Neuronal stem cell (in vitro differentiated cells): ENCODE measurements around the gene LAMA5.

ENCODE experiments used
- DNase-seq: peaks from one replicate; pipeline ENCODE4 v3.0.0-alpha.2; 2013; ENCODE audit warnings: low spot score
- H2AFZ ChIP-seq: one replicate; pipeline ENCODE4 v1.6.1; 2013; ENCODE audit warnings: mild to moderate bottlenecking, low read length, inconsistent platforms
- H2AK5ac ChIP-seq: 2 replicates; pipeline ENCODE4 v1.6.1; 2013; ENCODE audit warnings: low read depth, mild to moderate bottlenecking, inconsistent platforms, low read length, moderate library complexity, mixed read lengths
- H2BK120ac ChIP-seq: 2 replicates; pipeline ENCODE4 v1.6.1; 2013; ENCODE audit warnings: low read depth, mild to moderate bottlenecking, inconsistent platforms, low read length, moderate library complexity, mixed read lengths
- H2BK12ac ChIP-seq: one replicate; pipeline ENCODE4 v1.6.1; 2013; ENCODE audit warnings: low read length, inconsistent platforms
- H2BK15ac ChIP-seq: 2 replicates; pipeline ENCODE4 v1.6.1; 2013; ENCODE audit warnings: mild to moderate bottlenecking, low read length, inconsistent platforms, mixed read lengths
- H2BK5ac ChIP-seq: one replicate; pipeline ENCODE4 v1.6.1; 2013; ENCODE audit warnings: inconsistent platforms, mild to moderate bottlenecking, low read length, moderate library complexity
- H3K14ac ChIP-seq: one replicate; pipeline ENCODE4 v1.6.1; 2013; ENCODE audit warnings: low read length, inconsistent platforms
- H3K18ac ChIP-seq: 2 replicates; pipeline ENCODE4 v1.6.1; 2013; ENCODE audit warnings: low read length, inconsistent platforms
- H3K23ac ChIP-seq: 2 replicates; pipeline ENCODE4 v1.6.1; 2013; ENCODE audit warnings: low read depth, mild to moderate bottlenecking, mixed read lengths, low read length, inconsistent platforms; ENCODE audit not compliant: poor library complexity
- H3K27ac ChIP-seq: replicated peaks from 3 replicates; pipeline ENCODE4 v1.5.1; 2013; ENCODE audit warnings: low read length, inconsistent platforms
- H3K27me3 ChIP-seq, 3 experiments: 2 replicates each; pipeline ENCODE4 v1.6.1; 2013; ENCODE audit warnings: low read length in 3 of 3, mild to moderate bottlenecking in 2 of 3, inconsistent platforms in 1 of 3, low read depth in 1 of 3, mixed read lengths in 1 of 3, moderate library complexity in 1 of 3; ENCODE audit not compliant: control insufficient read depth in 3 of 3, insufficient read depth in 3 of 3
- H3K36me3 ChIP-seq, 2 donors: replicated peaks in 1 of 2; 2 replicates each; pipeline ENCODE4 v1.6.1; 2013; ENCODE audit warnings: low read length in 2 of 2; ENCODE audit not compliant: control insufficient read depth in 2 of 2, insufficient read depth in 2 of 2
- H3K4ac ChIP-seq: 2 replicates; pipeline ENCODE4 v1.6.1; 2013; ENCODE audit warnings: inconsistent platforms, mild to moderate bottlenecking, low read length, moderate library complexity
- H3K4me1 ChIP-seq, 2 donors: 1 replicate in 1 of 2; 2 replicates in 1 of 2; pipeline ENCODE4 v1.6.1; 2013; ENCODE audit warnings: low read length in 2 of 2, low read depth in 1 of 2; ENCODE audit not compliant: control insufficient read depth in 2 of 2, insufficient read depth in 1 of 2
- H3K4me2 ChIP-seq: one replicate; pipeline ENCODE4 v1.6.1; 2013; ENCODE audit warnings: mild to moderate bottlenecking, low read length, inconsistent platforms; ENCODE audit not compliant: insufficient read depth, poor library complexity, severe bottlenecking
- H3K4me3 ChIP-seq, 2 donors: 2 replicates each; pipeline ENCODE4 v1.5.1; 2013; ENCODE audit warnings: low read length in 2 of 2, mild to moderate bottlenecking in 2 of 2, inconsistent platforms in 1 of 2, moderate library complexity in 1 of 2
- H3K79me1 ChIP-seq: one replicate; pipeline ENCODE4 v1.6.1; 2013; ENCODE audit warnings: low read depth, mild to moderate bottlenecking, inconsistent platforms, low read length, moderate library complexity
- H3K9ac ChIP-seq: one replicate; pipeline ENCODE4 v1.6.1; 2013; ENCODE audit warnings: mild to moderate bottlenecking, low read depth, low read length, inconsistent platforms; ENCODE audit not compliant: poor library complexity
- H3K9me3 ChIP-seq, 2 donors: replicated peaks in 1 of 2; 2 replicates each; pipeline versions ENCODE3 to v1.6.1; 2013; ENCODE audit warnings: low read length in 2 of 2, mild to moderate bottlenecking in 2 of 2, inconsistent platforms in 1 of 2, low read depth in 1 of 2, mixed read lengths in 1 of 2, moderate library complexity in 1 of 2; ENCODE audit not compliant: control insufficient read depth in 2 of 2, insufficient read depth in 1 of 2
- H4K8ac ChIP-seq: one replicate; pipeline ENCODE4 v1.6.1; 2013; ENCODE audit warnings: low read depth, mild to moderate bottlenecking, inconsistent platforms, low read length, moderate library complexity
- H4K91ac ChIP-seq: one replicate; pipeline ENCODE4 v1.6.1; 2013; ENCODE audit warnings: low read length, low read depth, mild to moderate bottlenecking, inconsistent platforms; ENCODE audit not compliant: poor library complexity
- WGBS, 2 donors: extraction: QIAGEN DNeasy Blood & Tissue Kit; methylation state at CpG; one replicate each; pipeline ENCODE4 v1.1.7; 2013; ENCODE audit warnings: missing lambda C conversion rate in 2 of 2, mixed read lengths in 1 of 2; ENCODE audit not compliant: insufficient read length in 2 of 2, insufficient replicate concordance in 1 of 2; ENCODE audit errors: extremely low coverage in 2 of 2; 5-methylcytosine and 5-hydroxymethylcytosine counted together

Gene LAMA5

GRCh38 chr20:62354031-62354808 is 12.9 kb downstream of the LAMA5 start:
- no peak overlapping the region for H3K4ac ChIP-seq
- H3K9ac ChIP-seq, result peak overlapping the region; percentile 16
- WGBS, 2 donors, result no CpG with 5 or more reads among the region's 14 CpGs
- peak overlapping the region; percentile 98 for H3K14ac ChIP-seq
- no peak overlapping the region for H4K91ac ChIP-seq
- no peak overlapping the region for H3K27ac ChIP-seq
- H3K4me2 ChIP-seq, result peak overlapping the region; percentile 18
- H3K4me3 ChIP-seq, result no peak overlapping the region
- H2BK120ac ChIP-seq, result peak overlapping the region; percentile 61
- H2AFZ ChIP-seq, result no peak overlapping the region
- peaks cover 23 to 28% of the 10 kb centered on the region in 2 donors for H3K4me1 ChIP-seq
- H2AK5ac ChIP-seq, result peak overlapping the region; percentile 81
- H2BK15ac ChIP-seq, result no peak overlapping the region
- peak overlapping the region; percentile 94 for H2BK12ac ChIP-seq
- peaks cover 2 to 5% of the 10 kb centered on the region in 2 donors for H3K9me3 ChIP-seq
- peaks cover 25 to 26% of the 10 kb centered on the region in 2 donors for H3K36me3 ChIP-seq
- peak overlapping the region; percentile 66 for H2BK5ac ChIP-seq
- no peak for DNase-seq
- H3K27me3 ChIP-seq, result no peaks in the 10 kb centered on the region
- H3K18ac ChIP-seq, result peak overlapping the region; percentile 76
- H3K23ac ChIP-seq, result peak overlapping the region; percentile 55
- peaks cover 38% of the 10 kb centered on the region for H3K79me1 ChIP-seq
- peak overlapping the region; percentile 72 for H4K8ac ChIP-seq

- Histone ChIP-seq H3K4me2 (peak overlapping the region; percentile 18), H3K18ac (peak overlapping the region; percentile 76), H2BK5ac (no peak overlapping the region), H4K91ac (no peak overlapping the region), H3K23ac (no peak overlapping the region), H3K27ac (no peak overlapping the region), H3K9me3 (peaks cover 3 to 6% of the 10 kb centered on the region in 2 donors), H2BK120ac (no peak overlapping the region), H3K9ac (no peak overlapping the region), H3K79me1 (peaks cover 31% of the 10 kb centered on the region), H3K4me1 (peaks cover 21 to 22% of the 10 kb centered on the region in 2 donors), H2AK5ac (no peak overlapping the region), H3K4me3 (no peak overlapping the region), H2BK12ac (no peak overlapping the region), H4K8ac (peak overlapping the region; percentile 23), H2AFZ (no peak overlapping the region), H3K4ac (no peak overlapping the region), H3K14ac (peak overlapping the region; percentile 21), H2BK15ac (no peak overlapping the region), H3K36me3 (peaks cover 25 to 27% of the 10 kb centered on the region in 2 donors), H3K27me3 (no peaks in the 10 kb centered on the region)
- WGBS, 2 donors, result no CpG with 5 or more reads among the region's 16 CpGs
- DNase-seq, result no peak
These were observed 13.7 kb downstream of the LAMA5 start for GRCh38 chr20:62353289-62354030.

GRCh38 chr20:62352402-62353288 is 14.5 kb downstream of the LAMA5 start:
- Histone ChIP-seq H3K9me3 (peaks cover 3 to 6% of the 10 kb centered on the region in 2 donors), H3K14ac (no peak overlapping the region), H2BK120ac (no peak overlapping the region), H3K4ac (no peak overlapping the region), H3K27ac (no peak overlapping the region), H3K36me3 (peaks cover 27 to 29% of the 10 kb centered on the region in 2 donors), H2AFZ (no peak overlapping the region), H3K4me3 (no peak overlapping the region), H2AK5ac (no peak overlapping the region), H4K8ac (no peak overlapping the region), H2BK15ac (no peak overlapping the region), H3K4me1 (peaks cover 21 to 22% of the 10 kb centered on the region in 2 donors), H3K79me1 (peaks cover 28% of the 10 kb centered on the region), H3K23ac (no peak overlapping the region), H4K91ac (no peak overlapping the region), H3K27me3 (no peaks in the 10 kb centered on the region), H3K4me2 (no peak overlapping the region), H3K9ac (no peak overlapping the region), H3K18ac (no peak overlapping the region), H2BK5ac (peak overlapping the region; percentile 13), H2BK12ac (no peak overlapping the region)
- no CpG with 5 or more reads among the region's 43 CpGs for WGBS, 2 donors
- DNase-seq, result no peak
